OCI-LY1 (cell line): ENCODE measurements around the gene GPR107.

Source experiments
- EZH2 ChIP-seq: fragments of 200-600 bp; sonication (generic), shearing (Covaris generic); IDR thresholded peaks from 2 replicates; pipeline ENCODE4 v1.8.0; 2017; ENCODE audit warnings: borderline replicate concordance, mixed run types, mild to moderate bottlenecking, antibody characterized with exemption, low read length, moderate library complexity, mixed read lengths
- TF ChIP-seq, protein P1 (sequence below): fragments of 200-600 bp; sonication (generic), shearing (Covaris generic); IDR thresholded peaks from 2 replicates; pipeline ENCODE4 v1.5.1; 2017; ENCODE audit warnings: mild to moderate bottlenecking, antibody characterized with exemption, low read length, moderate library complexity, mixed read lengths

DNA sequence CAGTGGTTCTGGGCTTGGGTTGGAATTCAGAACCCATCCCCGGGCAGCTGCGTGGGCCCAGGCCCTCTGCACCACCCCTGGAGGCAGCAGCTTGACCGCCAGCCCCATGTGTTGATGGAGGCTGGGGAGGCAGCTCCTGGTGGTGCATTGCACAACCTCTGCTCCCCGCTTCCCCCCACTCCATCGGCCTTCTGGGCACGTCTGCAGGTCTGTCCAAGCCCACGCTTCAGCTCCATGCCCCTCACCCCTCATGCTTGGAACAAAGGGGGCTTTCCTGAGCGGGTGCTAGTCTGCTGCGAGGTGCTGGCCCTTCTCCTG is 119.9 kb downstream of the GPR107 start:
- TF ChIP-seq, protein P1, sequence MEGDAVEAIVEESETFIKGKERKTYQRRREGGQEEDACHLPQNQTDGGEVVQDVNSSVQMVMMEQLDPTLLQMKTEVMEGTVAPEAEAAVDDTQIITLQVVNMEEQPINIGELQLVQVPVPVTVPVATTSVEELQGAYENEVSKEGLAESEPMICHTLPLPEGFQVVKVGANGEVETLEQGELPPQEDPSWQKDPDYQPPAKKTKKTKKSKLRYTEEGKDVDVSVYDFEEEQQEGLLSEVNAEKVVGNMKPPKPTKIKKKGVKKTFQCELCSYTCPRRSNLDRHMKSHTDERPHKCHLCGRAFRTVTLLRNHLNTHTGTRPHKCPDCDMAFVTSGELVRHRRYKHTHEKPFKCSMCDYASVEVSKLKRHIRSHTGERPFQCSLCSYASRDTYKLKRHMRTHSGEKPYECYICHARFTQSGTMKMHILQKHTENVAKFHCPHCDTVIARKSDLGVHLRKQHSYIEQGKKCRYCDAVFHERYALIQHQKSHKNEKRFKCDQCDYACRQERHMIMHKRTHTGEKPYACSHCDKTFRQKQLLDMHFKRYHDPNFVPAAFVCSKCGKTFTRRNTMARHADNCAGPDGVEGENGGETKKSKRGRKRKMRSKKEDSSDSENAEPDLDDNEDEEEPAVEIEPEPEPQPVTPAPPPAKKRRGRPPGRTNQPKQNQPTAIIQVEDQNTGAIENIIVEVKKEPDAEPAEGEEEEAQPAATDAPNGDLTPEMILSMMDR, result no peak
- TF ChIP-seq EZH2, result no peak
